Endothelial cell of umbilical vein (primary cell): Measurements from ENCODE around the gene MIF4GD. TPM values are rescaled to one million over a fixed set of nuclear protein-coding genes. Genes with fewer than 3 reads are reported as not detected.
A peak's percentile ranks its signal among the peaks of the same experiment; 100 is the strongest.

Experiments
- BruUV-seq: library from RNA; stranded (reverse); fragments of 400-500 nt; replicated peaks from 2 replicates; lab custom pipeline; 2021; lab: Mats Ljungman, UMichigan
- CTCF ChIA-PET: fragments of 300-600, 350-600 bp; sonication (Branson Sonifier 250); formaldehyde crosslinking; loops from one replicate; lab custom pipeline; 2021; ENCODE audit warnings: antibody characterized with exemption, inconsistent platforms; lab: Charles Lee
- POLR2A ChIA-PET: fragments of 300-600, 350-600 bp; sonication (Branson Sonifier 250); formaldehyde crosslinking; loops from one replicate; lab custom pipeline; 2021; ENCODE audit warnings: antibody characterized with exemption, inconsistent platforms; lab: Charles Lee
- DNase-seq: peaks from one replicate; pipeline ENCODE4 v3.0.0-alpha.2; 2011; ENCODE audit warnings: low read depth, low spot score
- FAIRE-seq: peaks from 2 replicates; lab custom pipeline; 2011; peaks lifted over from hg19 to GRCh38; lab: Jason Lieb, UNC
- H2AFZ ChIP-seq: 2 replicates; pipeline ENCODE4 v1.6.0; 2012; ENCODE audit warnings: low read depth, low read length, control low read depth, inconsistent platforms
- H3K27ac ChIP-seq: 2 replicates; pipeline ENCODE4 v1.5.1; 2011; ENCODE audit warnings: low read depth, mild to moderate bottlenecking, control low read depth, low read length, moderate library complexity; ENCODE audit not compliant: insufficient read depth
- H3K27me3 ChIP-seq, 2 experiments: 2 replicates each; pipeline versions ENCODE4 v1.6.0 to v1.6.1; 2011; ENCODE audit warnings: low read length in 2 of 2, mixed read lengths in 1 of 2; ENCODE audit not compliant: control insufficient read depth in 2 of 2, insufficient read depth in 2 of 2
- H3K36me3 ChIP-seq, 2 experiments: 2 replicates in 1 of 2; 3 replicates in 1 of 2; pipeline ENCODE4 v1.5.1; 2011; ENCODE audit warnings: low read length in 2 of 2, mild to moderate bottlenecking in 1 of 2, moderate library complexity in 1 of 2; ENCODE audit not compliant: control insufficient read depth in 2 of 2, insufficient read depth in 2 of 2; ENCODE audit errors: extremely low read depth in 1 of 2
- H3K4me1 ChIP-seq: 3 replicates; pipeline ENCODE4 v1.5.1; 2011; ENCODE audit warnings: mild to moderate bottlenecking, low read length; ENCODE audit not compliant: control insufficient read depth, insufficient read depth; ENCODE audit errors: extremely low read depth
- H3K4me2 ChIP-seq: 2 replicates; pipeline ENCODE4 v1.6.1; 2011; ENCODE audit warnings: low read length, control low read depth, mixed read lengths; ENCODE audit not compliant: insufficient read depth
- H3K4me3 ChIP-seq, 3 experiments: fragments of 200-600 bp in 1 of 3; sonication (generic), shearing (Covaris generic) in 1 of 3; replicated peaks in 1 of 3; 2 replicates each; pipeline ENCODE4 v1.5.1; 2011 to 2016; ENCODE audit warnings: control low read depth in 3 of 3, low read length in 3 of 3, mild to moderate bottlenecking in 2 of 3, inconsistent platforms in 1 of 3, low read depth in 1 of 3, moderate library complexity in 1 of 3; ENCODE audit not compliant: insufficient read depth in 1 of 3
- H3K79me2 ChIP-seq: 2 replicates; pipeline ENCODE4 v1.6.0; 2012; ENCODE audit warnings: low read length, inconsistent platforms; ENCODE audit not compliant: control insufficient read depth, insufficient read depth
- H3K9ac ChIP-seq: replicated peaks from 2 replicates; pipeline ENCODE3; 2011; ENCODE audit warnings: low read length, control low read depth; ENCODE audit not compliant: insufficient read depth; ENCODE audit errors: extremely low read depth
- H3K9me1 ChIP-seq: replicated peaks from 3 replicates; pipeline ENCODE4 v1.6.0; 2011; ENCODE audit warnings: mild to moderate bottlenecking, low read length; ENCODE audit not compliant: control insufficient read depth, insufficient read depth; ENCODE audit errors: extremely low read depth
- H3K9me3 ChIP-seq: replicated peaks from 2 replicates; pipeline ENCODE4 v1.5.1; 2012; ENCODE audit warnings: low read length, inconsistent platforms; ENCODE audit not compliant: control insufficient read depth, insufficient read depth
- H4K20me1 ChIP-seq: replicated peaks from 2 replicates; pipeline ENCODE3; 2011; ENCODE audit warnings: mild to moderate bottlenecking, low read length; ENCODE audit not compliant: control insufficient read depth, insufficient read depth; ENCODE audit errors: extremely low read depth
- EZH2 ChIP-seq: IDR thresholded peaks from 2 replicates; pipeline ENCODE4 v1.6.1; 2012; ENCODE audit warnings: borderline replicate concordance, low read depth, mild to moderate bottlenecking, moderate library complexity, low read length, inconsistent platforms; ENCODE audit not compliant: severe bottlenecking
- POLR2AphosphoS5 ChIP-seq: IDR thresholded peaks from 2 replicates; pipeline ENCODE4 v1.6.1; 2012; ENCODE audit warnings: low read depth, mild to moderate bottlenecking, control low read depth, low read length, moderate library complexity; ENCODE audit not compliant: insufficient read depth
- dilution Hi-C: fragments of 300-500 bp; cut with MboI; formaldehyde crosslinking; loops from one replicate; pipeline ENCODE4 v1.15.0; 2019; ENCODE audit warnings: low sequenced_read_pairs; ENCODE audit not compliant: extremely low pct_ligation_motif_present
- intact Hi-C: fragments of 100-400 bp; cut with micrococcal nuclease; formaldehyde crosslinking; loops from one replicate; pipeline ENCODE4 v1.10.0; 2022
- polyA plus RNA-seq, 4 experiments: library from polyadenylated mRNA; depleted of rRNA in 3 of 4; stranded (reverse) in 3 of 4; unstranded in 1 of 4; fragments of >200 nt; gene quantifications; 2 replicates each; pipeline versions ENCODE4 v1.2.1 to v1.2.3, GENCODE V29; 2011 to 2012; ENCODE audit warnings: missing spikeins in 1 of 4
- total RNA-seq: library from RNA; stranded (reverse); gene quantifications from 2 replicates; pipeline ENCODE4 v1.2.3, GENCODE V29; 2021
- TF ChIP-seq, protein P1 (sequence below): IDR thresholded peaks from 2 replicates; pipeline ENCODE4 v1.6.1; 2011; ENCODE audit not compliant: insufficient read depth, insufficient read length
- TF ChIP-seq, protein P2 (sequence below), 2 donors: IDR thresholded peaks; 1 replicate in 1 of 2; 2 replicates in 1 of 2; pipeline ENCODE4 v1.5.1; 2011; ENCODE audit warnings: low read length in 2 of 2, mild to moderate bottlenecking in 2 of 2, moderate library complexity in 2 of 2, control low read depth in 1 of 2, inconsistent platforms in 1 of 2, low read depth in 1 of 2; ENCODE audit not compliant: insufficient read depth in 1 of 2; ENCODE audit errors: extremely low read depth in 1 of 2

Gene MIF4GD
- total and polyA plus RNA-seq, 2 donors (not counting 3 experiments of a cell fraction or from before 2014, with no cell fraction given): 12.4 to 35.7 TPM

DNA sequence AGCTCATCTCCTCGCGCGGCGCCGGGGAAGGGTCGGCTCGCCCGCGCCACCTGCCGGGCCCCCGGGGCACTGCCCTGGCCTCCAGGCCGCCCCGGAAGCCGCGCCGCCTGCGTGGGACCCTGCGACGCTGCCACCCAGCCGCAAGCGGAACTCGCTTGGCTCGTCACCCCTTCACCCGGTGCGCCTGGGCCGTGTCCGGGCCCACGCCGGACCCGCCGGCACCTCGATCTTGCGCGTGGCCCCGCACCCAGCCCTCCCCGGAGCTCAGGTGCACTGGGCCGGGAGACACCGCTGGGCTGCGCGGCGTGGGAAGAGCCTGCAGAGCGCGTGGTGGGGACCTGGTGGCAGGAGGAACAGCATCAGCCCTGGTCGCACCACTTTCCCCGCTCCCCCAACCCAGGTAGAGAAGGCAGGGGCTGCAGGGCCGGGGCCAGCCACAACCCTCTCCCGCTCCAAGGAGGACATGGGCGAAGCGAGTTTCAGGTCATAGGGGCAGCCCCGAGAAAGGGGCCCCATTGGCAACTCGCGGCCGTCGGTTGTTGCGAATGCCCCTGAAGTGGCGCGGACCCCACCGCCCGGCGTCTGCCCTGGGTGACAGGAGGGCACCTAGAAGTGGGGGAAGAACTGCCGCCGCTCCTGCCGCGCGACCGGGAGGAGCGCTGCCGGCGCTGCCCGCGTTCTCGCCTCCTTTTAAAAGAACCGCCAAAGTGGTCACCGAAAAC lies 363 bp upstream of the MIF4GD start:
- DNase-seq (peak; percentile 54), FAIRE-seq (peak; percentile 72)
- ChIA-PET POLR2A (interaction anchor here (0.8 to 2.3 kb wide), 6 partner anchors 10 to 254 kb away, joined by 3 to 23 read pairs (median 5); partner anchors contain the start of genes GGA3, GRB2, LLGL2 and MRPS7), CTCF (interaction anchor here (0.6 to 4.1 kb wide), 45 partner anchors 10 to 558 kb away, joined by 3 to 91 read pairs (median 5); partner anchors contain the start of genes ARMC7, GGA3, GRB2 and MRPS7)
- peak overlapping the region; percentile 71 for H3K4me2 ChIP-seq
- peak overlapping the region; percentile 89 for H2AFZ ChIP-seq
- no peaks in the 10 kb centered on the region for H3K9me3 ChIP-seq
- peaks cover 32% of the 10 kb centered on the region for H3K4me1 ChIP-seq
- dilution Hi-C loops (no loop called here), intact Hi-C loops (loop anchor here (1.0 to 2.0 kb wide), 4 partner anchors 17 to 141 kb away; partner anchors contain the start of genes GRB2 and SLC25A19)
- peak overlapping the region; percentile 57 for H3K9ac ChIP-seq
- no TSS peak for BruUV-seq
- H3K36me3 ChIP-seq: peaks cover under 1 to 4% of the 10 kb centered on the region in 2 experiments
- TF ChIP-seq, protein P1, sequence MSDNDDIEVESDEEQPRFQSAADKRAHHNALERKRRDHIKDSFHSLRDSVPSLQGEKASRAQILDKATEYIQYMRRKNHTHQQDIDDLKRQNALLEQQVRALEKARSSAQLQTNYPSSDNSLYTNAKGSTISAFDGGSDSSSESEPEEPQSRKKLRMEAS: no peak
- no peak for TF ChIP-seq EZH2
- TF ChIP-seq POLR2AphosphoS5: peak; percentile 57
- TF ChIP-seq, protein P2, sequence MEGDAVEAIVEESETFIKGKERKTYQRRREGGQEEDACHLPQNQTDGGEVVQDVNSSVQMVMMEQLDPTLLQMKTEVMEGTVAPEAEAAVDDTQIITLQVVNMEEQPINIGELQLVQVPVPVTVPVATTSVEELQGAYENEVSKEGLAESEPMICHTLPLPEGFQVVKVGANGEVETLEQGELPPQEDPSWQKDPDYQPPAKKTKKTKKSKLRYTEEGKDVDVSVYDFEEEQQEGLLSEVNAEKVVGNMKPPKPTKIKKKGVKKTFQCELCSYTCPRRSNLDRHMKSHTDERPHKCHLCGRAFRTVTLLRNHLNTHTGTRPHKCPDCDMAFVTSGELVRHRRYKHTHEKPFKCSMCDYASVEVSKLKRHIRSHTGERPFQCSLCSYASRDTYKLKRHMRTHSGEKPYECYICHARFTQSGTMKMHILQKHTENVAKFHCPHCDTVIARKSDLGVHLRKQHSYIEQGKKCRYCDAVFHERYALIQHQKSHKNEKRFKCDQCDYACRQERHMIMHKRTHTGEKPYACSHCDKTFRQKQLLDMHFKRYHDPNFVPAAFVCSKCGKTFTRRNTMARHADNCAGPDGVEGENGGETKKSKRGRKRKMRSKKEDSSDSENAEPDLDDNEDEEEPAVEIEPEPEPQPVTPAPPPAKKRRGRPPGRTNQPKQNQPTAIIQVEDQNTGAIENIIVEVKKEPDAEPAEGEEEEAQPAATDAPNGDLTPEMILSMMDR (IDR thresholded peaks at IDR 0.05; ENCODE audit: extremely low read depth in 1 of 2, insufficient read depth in 1 of 2, low read depth in 1 of 2, low read length in 2 of 2): peak; percentile 60 to 82
- H3K27ac ChIP-seq: peak overlapping the region; percentile 50
- H3K9me1 ChIP-seq: no peaks in the 10 kb centered on the region
- H4K20me1 ChIP-seq: no peaks in the 10 kb centered on the region
- H3K27me3 ChIP-seq: no peaks in the 10 kb centered on the region
- no peaks in the 10 kb centered on the region for H3K79me2 ChIP-seq
- peak overlapping the region; percentile 57 to 89 (median 61) for H3K4me3 ChIP-seq
